Endothelial cell (in vitro differentiated cells): ENCODE data around the gene POLR3E. TPM values are rescaled to one million over a fixed set of nuclear protein-coding genes. Genes with fewer than 3 reads are reported as not detected.
"Not testable (repeated sequence)": the region's sequence is repeated elsewhere in the genome, so short reads cannot be mapped to it uniquely, and the experiment has no call there.

Source experiments
- DNase-seq: peaks from one replicate; pipeline ENCODE4 v3.0.0; 2021; ENCODE audit warnings: low spot score
- H3K27ac Mint-ChIP-seq: one replicate; pipeline ENCODE4 v1.8.0; 2021; ENCODE audit warnings: mixed read lengths, inconsistent platforms; ENCODE audit not compliant: unreplicated experiment
- H3K27me3 Mint-ChIP-seq: one replicate; pipeline ENCODE4 v1.8.0; 2021; ENCODE audit warnings: mild to moderate bottlenecking, moderate library complexity, mixed read lengths, inconsistent platforms; ENCODE audit not compliant: unreplicated experiment
- H3K36me3 Mint-ChIP-seq: one replicate; pipeline ENCODE4 v1.8.0; 2021; ENCODE audit warnings: mild to moderate bottlenecking, low read depth, mixed read lengths, inconsistent platforms; ENCODE audit not compliant: unreplicated experiment
- H3K4me1 Mint-ChIP-seq: one replicate; pipeline ENCODE4 v1.8.0; 2021; ENCODE audit warnings: mild to moderate bottlenecking, mixed read lengths, inconsistent platforms; ENCODE audit not compliant: unreplicated experiment
- H3K4me3 Mint-ChIP-seq: one replicate; pipeline ENCODE4 v1.8.0; 2021; ENCODE audit warnings: mild to moderate bottlenecking, mixed read lengths, inconsistent platforms; ENCODE audit not compliant: unreplicated experiment
- H3K9me3 Mint-ChIP-seq: one replicate; pipeline ENCODE4 v1.8.0; 2021; ENCODE audit warnings: mixed read lengths, inconsistent platforms; ENCODE audit not compliant: unreplicated experiment
- total RNA-seq: library from RNA; stranded (reverse); fragmentation: NEBNext Ultra II Directional; extraction: Animal tissue kit (Norgen Biotek cat#: 25700); gene quantifications from one replicate; pipeline ENCODE4 v1.2.1, GENCODE V29; 2021; ENCODE audit not compliant: unreplicated experiment
- TF ChIP-seq, protein P1 (sequence below): fragments of 200-600 bp; sonication (generic); IDR thresholded peaks from one replicate; pipeline ENCODE4 v1.5.0; 2021; ENCODE audit warnings: antibody characterized with exemption; ENCODE audit not compliant: unreplicated experiment

The POLR3E gene
- total RNA-seq, 1 donor from 2014 or later = 47.3 TPM

DNA sequence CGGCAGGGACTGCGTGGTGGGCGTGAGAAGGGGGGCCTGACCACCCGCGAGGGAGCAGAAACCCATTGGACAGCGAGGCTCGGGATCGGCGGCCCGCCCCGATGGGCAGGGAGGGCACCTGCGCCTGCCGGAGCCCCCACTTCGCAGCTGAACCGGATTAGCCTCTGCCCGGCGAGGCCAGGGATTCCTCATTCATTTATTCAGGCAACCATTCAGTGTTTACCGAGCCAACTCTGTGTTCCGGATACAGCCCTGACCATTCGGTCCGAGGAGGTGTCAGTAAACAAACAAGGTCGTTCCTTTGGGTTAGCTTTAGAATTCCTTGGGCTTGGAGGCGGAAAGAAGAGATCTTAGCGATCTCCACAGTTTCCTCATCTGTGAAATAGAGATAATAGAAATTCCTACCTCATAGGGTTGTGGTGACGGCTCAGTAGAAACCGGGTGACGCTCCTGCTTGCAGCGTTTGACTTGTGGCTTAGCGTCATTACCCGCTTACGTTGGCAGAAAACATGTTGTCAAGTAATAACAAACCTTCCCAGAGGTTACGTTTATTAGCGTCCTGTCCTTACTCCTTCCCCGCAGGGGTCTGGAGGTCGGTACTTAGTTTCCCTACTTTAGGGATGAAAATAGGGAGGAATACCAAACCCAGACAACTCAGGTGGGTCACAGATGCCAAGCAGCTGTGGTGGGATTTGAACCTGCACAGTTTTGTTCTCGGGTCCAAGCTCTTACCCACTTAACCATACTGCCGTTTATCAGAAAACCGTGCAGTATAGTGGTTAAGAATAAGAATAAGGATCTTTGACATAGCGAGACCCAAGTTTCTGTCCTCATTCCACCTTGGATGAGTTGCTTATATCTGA lies 893 bp downstream of the POLR3E start:
- Mint-ChIP-seq H3K4me1 (peaks cover 6% of the 10 kb centered on the region), H3K27me3 (peaks cover 17% of the 10 kb centered on the region)
- TF ChIP-seq, protein P1, sequence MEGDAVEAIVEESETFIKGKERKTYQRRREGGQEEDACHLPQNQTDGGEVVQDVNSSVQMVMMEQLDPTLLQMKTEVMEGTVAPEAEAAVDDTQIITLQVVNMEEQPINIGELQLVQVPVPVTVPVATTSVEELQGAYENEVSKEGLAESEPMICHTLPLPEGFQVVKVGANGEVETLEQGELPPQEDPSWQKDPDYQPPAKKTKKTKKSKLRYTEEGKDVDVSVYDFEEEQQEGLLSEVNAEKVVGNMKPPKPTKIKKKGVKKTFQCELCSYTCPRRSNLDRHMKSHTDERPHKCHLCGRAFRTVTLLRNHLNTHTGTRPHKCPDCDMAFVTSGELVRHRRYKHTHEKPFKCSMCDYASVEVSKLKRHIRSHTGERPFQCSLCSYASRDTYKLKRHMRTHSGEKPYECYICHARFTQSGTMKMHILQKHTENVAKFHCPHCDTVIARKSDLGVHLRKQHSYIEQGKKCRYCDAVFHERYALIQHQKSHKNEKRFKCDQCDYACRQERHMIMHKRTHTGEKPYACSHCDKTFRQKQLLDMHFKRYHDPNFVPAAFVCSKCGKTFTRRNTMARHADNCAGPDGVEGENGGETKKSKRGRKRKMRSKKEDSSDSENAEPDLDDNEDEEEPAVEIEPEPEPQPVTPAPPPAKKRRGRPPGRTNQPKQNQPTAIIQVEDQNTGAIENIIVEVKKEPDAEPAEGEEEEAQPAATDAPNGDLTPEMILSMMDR = no peak

GRCh38 chr16:22299036-22299435 lies 1.8 kb downstream of the POLR3E start:
- no peak for DNase-seq
- peak overlapping the region; percentile 72 for H3K27ac Mint-ChIP-seq
- peak overlapping the region; percentile 5 for H3K4me3 Mint-ChIP-seq
- H3K9me3 Mint-ChIP-seq = no peaks in the 10 kb centered on the region
- TF ChIP-seq, protein P1 = no peak
- peaks cover 17% of the 10 kb centered on the region for H3K27me3 Mint-ChIP-seq
- H3K4me1 Mint-ChIP-seq = peaks cover 6% of the 10 kb centered on the region
- H3K36me3 Mint-ChIP-seq = peaks cover 12% of the 10 kb centered on the region

More for the DNA sequence above, 893 bp downstream of the POLR3E start:
- Mint-ChIP-seq H3K36me3 (peaks cover 8% of the 10 kb centered on the region), H3K9me3 (no peaks in the 10 kb centered on the region), H3K27ac (peak overlapping the region; percentile 98), H3K4me3 (peak overlapping the region; percentile 96)
- peak; percentile 78 for DNase-seq

GRCh38 chr16:22300427-22301071 lies 3.3 kb downstream of the POLR3E start:
- peaks cover 20% of the 10 kb centered on the region for H3K36me3 Mint-ChIP-seq
- TF ChIP-seq, protein P1 = peak; percentile 16
- H3K4me1 Mint-ChIP-seq = peaks cover 6% of the 10 kb centered on the region
- DNase-seq = peak; percentile 59
- no peak overlapping the region for H3K4me3 Mint-ChIP-seq
- no peaks in the 10 kb centered on the region for H3K9me3 Mint-ChIP-seq
- H3K27ac Mint-ChIP-seq = no peak overlapping the region
- peaks cover 17% of the 10 kb centered on the region for H3K27me3 Mint-ChIP-seq

DNA sequence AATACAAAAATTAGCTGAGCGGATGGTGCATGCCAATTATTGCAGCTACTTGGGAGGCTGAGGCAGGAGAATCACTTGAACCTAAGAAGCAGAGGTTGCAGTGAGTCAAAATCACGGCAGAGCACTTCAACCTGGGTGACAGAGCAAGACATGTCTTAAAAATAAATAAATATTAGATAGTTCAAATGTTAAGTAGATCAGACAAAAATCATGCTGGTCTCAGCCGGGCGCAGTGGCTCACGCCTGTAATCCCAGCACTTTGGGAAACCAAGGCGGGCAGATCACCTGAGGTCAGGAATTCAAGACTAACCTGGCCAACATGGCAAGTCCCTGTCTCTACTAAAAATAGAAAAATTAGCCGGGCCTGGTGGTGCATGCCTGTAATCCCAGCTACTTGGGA lies 4.2 kb downstream of the POLR3E start:
- Mint-ChIP-seq H3K27me3 (peaks cover 17% of the 10 kb centered on the region), H3K36me3 (peaks cover 21% of the 10 kb centered on the region)
- not testable (repeated sequence) for H3K9me3 Mint-ChIP-seq, H3K4me1 Mint-ChIP-seq, H3K4me3 Mint-ChIP-seq, H3K27ac Mint-ChIP-seq, DNase-seq

- H3K9me3 Mint-ChIP-seq = no peaks in the 10 kb centered on the region
- no peak overlapping the region for H3K27ac Mint-ChIP-seq
- TF ChIP-seq, protein P1 = no peak
- peak overlapping the region; percentile 51 for H3K4me3 Mint-ChIP-seq
- no peak for DNase-seq
- H3K36me3 Mint-ChIP-seq = peaks cover 24% of the 10 kb centered on the region
- H3K27me3 Mint-ChIP-seq = peaks cover 9% of the 10 kb centered on the region
- peaks cover 6% of the 10 kb centered on the region for H3K4me1 Mint-ChIP-seq
These were observed 5.7 kb downstream of the POLR3E start for GRCh38 chr16:22302776-22303363.
